DMS53 treated with DMSO at 0.1 percent for 48 hours (cell line): ENCODE measurements around the gene ZNF473.
"Not testable (repeated sequence)": the region's sequence is repeated elsewhere in the genome, so short reads cannot be mapped to it uniquely, and the experiment has no call there.

Experiments
- DNase-seq: peaks from one replicate; lab custom pipeline; 2025; ENCODE audit not compliant: unreplicated experiment; lab: John Stamatoyannopoulos, UW

The ZNF473 gene

GRCh38 chr19:50047671-50048070 lies 21.9 kb downstream of the ZNF473 start:
- DNase-seq, result no peak

GRCh38 chr19:50050406-50051227 lies 24.8 kb downstream of the ZNF473 start:
- peak; percentile 67 for DNase-seq

GRCh38 chr19:50051228-50051895 lies 25.6 kb downstream of the ZNF473 start:
- DNase-seq, result not testable (repeated sequence)

- DNase-seq, result no peak
These were observed 26.2 kb downstream of the ZNF473 start for GRCh38 chr19:50051964-50052363.

GRCh38 chr19:50053119-50053518 lies 27.3 kb downstream of the ZNF473 start:
- DNase-seq, result no peak

GRCh38 chr19:50058425-50058824 lies 32.6 kb downstream of the ZNF473 start:
- DNase-seq, result no peak

GRCh38 chr19:50059045-50059444 lies 33.2 kb downstream of the ZNF473 start:
- DNase-seq, result no peak

- no peak for DNase-seq
These were observed 34.3 kb downstream of the ZNF473 start for GRCh38 chr19:50060107-50060506.

GRCh38 chr19:50061650-50062049 lies 35.8 kb downstream of the ZNF473 start:
- DNase-seq, result no peak

- no peak for DNase-seq
These were observed 40.1 kb downstream of the ZNF473 start for GRCh38 chr19:50065938-50066337.

GRCh38 chr19:50067575-50067974 lies 41.8 kb downstream of the ZNF473 start:
- DNase-seq, result no peak

- DNase-seq, result not testable (repeated sequence)
These were observed 42.6 kb downstream of the ZNF473 start for GRCh38 chr19:50068382-50068781.

GRCh38 chr19:50075076-50075475 lies 49.3 kb downstream of the ZNF473 start:
- DNase-seq, result not testable (repeated sequence)

GRCh38 chr19:50075644-50076372 lies 50.0 kb downstream of the ZNF473 start:
- not testable (repeated sequence) for DNase-seq

GRCh38 chr19:50076581-50077355 lies 51.0 kb downstream of the ZNF473 start:
- not testable (repeated sequence) for DNase-seq

GRCh38 chr19:50079014-50079413 lies 53.2 kb downstream of the ZNF473 start:
- DNase-seq, result not testable (repeated sequence)

GRCh38 chr19:50084440-50084839 lies 58.6 kb downstream of the ZNF473 start:
- not testable (repeated sequence) for DNase-seq

GRCh38 chr19:50087153-50087552 lies 61.3 kb downstream of the ZNF473 start:
- not testable (repeated sequence) for DNase-seq

GRCh38 chr19:50090706-50091105 lies 64.9 kb downstream of the ZNF473 start:
- DNase-seq, result not testable (repeated sequence)

GRCh38 chr19:50091786-50092185 lies 66.0 kb downstream of the ZNF473 start:
- not testable (repeated sequence) for DNase-seq

GRCh38 chr19:50092597-50092996 lies 66.8 kb downstream of the ZNF473 start:
- DNase-seq, result not testable (repeated sequence)
